ENCODE measurements around the gene GRIK4.

GRCh38 chr11:121031167-121031566, 519.6 kb downstream of the GRIK4 start:
- TF ChIP-seq GABPA (IDR thresholded peaks at IDR 0.05 in 1 of 2, conservative IDR thresholded peaks at IDR 0.05 in 1 of 2) (no peak), MAX (IDR thresholded peaks at IDR 0.05) (no peak), SP1 (IDR thresholded peaks at IDR 0.05) (no peak), CTCF (IDR thresholded peaks at IDR 0.05; ENCODE audit: low read depth, low read length, missing input control) (no peak), ATF3 (IDR thresholded peaks at IDR 0.05) (no peak), EGR1 (IDR thresholded peaks at IDR 0.05; ENCODE audit: low read depth in 2 of 2) (no peak), FOXA1 (IDR thresholded peaks at IDR 0.05) (no peak), ZBTB33 (IDR thresholded peaks at IDR 0.05) (no peak), TAF1 (conservative IDR thresholded peaks at IDR 0.05) (no peak), YY1 (IDR thresholded peaks at IDR 0.05) (no peak)

Data from liver (tissue), 3 donors.